Astrocyte (in vitro differentiated cells and primary cell): ENCODE measurements around the gene SMARCA4. TPM values are rescaled to one million over a fixed set of nuclear protein-coding genes. Genes with fewer than 3 reads are reported as not detected.
"Not testable (repeated sequence)": the region's sequence is repeated elsewhere in the genome, so short reads cannot be mapped to it uniquely, and the experiment has no call there.

Source experiments
- DNase-seq: peaks from one replicate; pipeline ENCODE4 v3.0.0-alpha.2; 2010; ENCODE audit warnings: low read depth
- FAIRE-seq: peaks from 2 replicates; lab custom pipeline; 2011; peaks lifted over from hg19 to GRCh38; lab: Jason Lieb, UNC
- H2AFZ ChIP-seq: 2 replicates; pipeline ENCODE4 v1.6.0; 2012; ENCODE audit warnings: low read depth, low read length, inconsistent platforms
- H3K27ac ChIP-seq: 2 replicates; pipeline ENCODE4 v1.5.1; 2011; ENCODE audit warnings: low read depth, low read length, inconsistent platforms
- H3K27me3 ChIP-seq: 2 replicates; pipeline ENCODE4 v1.6.0; 2011; ENCODE audit warnings: low read length, inconsistent platforms; ENCODE audit not compliant: insufficient read depth
- H3K36me3 ChIP-seq: 2 replicates; pipeline ENCODE4 v1.5.1; 2011; ENCODE audit warnings: low read length, inconsistent platforms; ENCODE audit not compliant: insufficient read depth
- H3K4me1 ChIP-seq: 2 replicates; pipeline ENCODE4 v1.5.1; 2011; ENCODE audit warnings: low read length, inconsistent platforms; ENCODE audit not compliant: insufficient read depth
- H3K4me2 ChIP-seq: 2 replicates; pipeline ENCODE4 v1.6.0; 2012; ENCODE audit warnings: low read length, inconsistent platforms
- H3K4me3 ChIP-seq: 2 replicates; pipeline ENCODE4 v1.5.1; 2011; ENCODE audit warnings: low read depth, mild to moderate bottlenecking, low read length, inconsistent platforms; ENCODE audit not compliant: insufficient read depth
- H3K79me2 ChIP-seq: 2 replicates; pipeline ENCODE4 v1.6.0; 2012; ENCODE audit warnings: mild to moderate bottlenecking, low read length, inconsistent platforms; ENCODE audit not compliant: insufficient read depth
- H3K9ac ChIP-seq: 2 replicates; pipeline ENCODE4 v1.6.0; 2012; ENCODE audit warnings: mild to moderate bottlenecking, low read length, inconsistent platforms
- H3K9me3 ChIP-seq: 2 replicates; pipeline ENCODE4 v1.5.1; 2012; ENCODE audit warnings: low read depth, mild to moderate bottlenecking, low read length, inconsistent platforms; ENCODE audit not compliant: insufficient read depth
- H4K20me1 ChIP-seq: 2 replicates; pipeline ENCODE4 v1.6.0; 2012; ENCODE audit warnings: low read length, inconsistent platforms; ENCODE audit not compliant: insufficient read depth
- H3K27ac Mint-ChIP-seq: one replicate; pipeline ENCODE4 v1.8.0; 2021; ENCODE audit warnings: mild to moderate bottlenecking, mixed read lengths; ENCODE audit not compliant: unreplicated experiment
- H3K27me3 Mint-ChIP-seq: one replicate; pipeline ENCODE4 v1.8.0; 2021; ENCODE audit warnings: low read depth, mixed read lengths; ENCODE audit not compliant: unreplicated experiment
- H3K36me3 Mint-ChIP-seq: one replicate; pipeline ENCODE4 v1.8.0; 2021; ENCODE audit warnings: low read depth, mixed read lengths; ENCODE audit not compliant: unreplicated experiment
- H3K4me1 Mint-ChIP-seq: one replicate; pipeline ENCODE4 v1.8.0; 2021; ENCODE audit warnings: low read depth, mixed read lengths; ENCODE audit not compliant: unreplicated experiment
- H3K4me3 Mint-ChIP-seq: one replicate; pipeline ENCODE4 v1.8.0; 2021; ENCODE audit warnings: mild to moderate bottlenecking, moderate library complexity, mixed read lengths; ENCODE audit not compliant: unreplicated experiment
- H3K9me3 Mint-ChIP-seq: one replicate; pipeline ENCODE4 v1.8.0; 2021; ENCODE audit warnings: mild to moderate bottlenecking, mixed read lengths; ENCODE audit not compliant: unreplicated experiment
- EZH2 ChIP-seq: IDR thresholded peaks from 2 replicates; pipeline ENCODE4 v1.6.1; 2012; ENCODE audit warnings: mild to moderate bottlenecking, low read length, inconsistent platforms; ENCODE audit not compliant: insufficient read depth
- total RNA-seq: library from RNA; stranded (reverse); gene quantifications from 2 replicates; pipeline ENCODE4 v1.2.1, GENCODE V29; 2021
- TF ChIP-seq, protein P1 (sequence below): IDR thresholded peaks from 2 replicates; pipeline ENCODE4 v1.5.1; 2011; ENCODE audit warnings: low read depth, mild to moderate bottlenecking, inconsistent platforms, low read length, moderate library complexity; ENCODE audit not compliant: insufficient read depth

Gene SMARCA4
- total RNA-seq, 1 donor from 2014 or later, result 159 TPM

DNA sequence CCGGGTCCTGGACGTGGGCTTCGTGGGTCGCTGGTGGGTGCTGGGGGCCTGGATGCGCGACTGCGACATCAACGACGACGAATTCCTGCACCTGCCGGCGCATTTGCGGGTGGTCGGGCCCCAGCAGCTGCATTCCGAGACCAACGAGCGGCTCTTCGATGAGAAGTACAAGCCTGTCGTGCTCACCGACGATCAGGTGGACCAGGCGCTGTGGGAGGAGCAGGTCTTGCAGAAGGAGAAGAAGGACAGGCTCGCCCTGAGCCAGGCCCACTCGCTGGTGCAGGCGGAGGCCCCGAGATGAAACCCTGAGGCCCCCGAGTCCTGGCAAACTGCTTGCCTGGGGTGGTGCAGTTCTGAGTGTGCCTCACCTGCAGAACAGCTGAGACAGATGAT is 31.4 kb upstream of the SMARCA4 start:
- DNase-seq (no peak), FAIRE-seq (no peak)
- H3K27ac ChIP-seq, result no peak overlapping the region

DNA sequence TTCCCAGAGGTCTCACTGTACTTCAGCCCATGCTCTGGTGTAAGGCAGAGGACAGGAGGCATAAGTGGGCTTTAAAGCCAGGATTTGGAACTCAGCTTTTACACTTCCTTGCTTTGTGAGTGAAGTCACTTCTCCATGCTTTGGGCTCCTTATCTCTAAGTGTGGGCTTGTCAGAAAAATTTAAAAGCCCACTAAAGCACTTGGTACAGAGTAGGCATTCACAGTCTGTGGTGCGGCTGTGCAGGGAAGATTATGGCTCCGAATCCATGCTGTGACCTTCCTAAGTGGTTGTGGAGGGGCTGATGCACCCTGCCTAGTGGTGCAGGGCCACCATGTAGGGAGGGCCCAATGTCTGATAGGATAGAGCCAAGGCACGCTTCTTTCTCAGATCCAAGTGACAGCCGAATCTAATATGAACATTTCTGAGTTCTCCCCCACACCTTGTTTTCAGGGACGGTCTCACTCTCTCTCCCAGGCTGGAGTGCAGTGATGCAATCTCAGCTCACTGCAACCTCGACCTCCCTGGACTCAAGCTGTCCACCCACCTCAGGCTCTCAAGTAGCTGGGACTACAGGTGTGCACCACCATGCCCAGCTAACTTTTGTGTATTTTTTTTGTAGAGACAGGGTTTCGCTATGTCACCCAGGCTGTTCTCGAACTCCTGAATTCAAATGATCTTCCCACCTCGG is 25.3 kb upstream of the SMARCA4 start:
- TF ChIP-seq EZH2, result no peak
- TF ChIP-seq, protein P1, sequence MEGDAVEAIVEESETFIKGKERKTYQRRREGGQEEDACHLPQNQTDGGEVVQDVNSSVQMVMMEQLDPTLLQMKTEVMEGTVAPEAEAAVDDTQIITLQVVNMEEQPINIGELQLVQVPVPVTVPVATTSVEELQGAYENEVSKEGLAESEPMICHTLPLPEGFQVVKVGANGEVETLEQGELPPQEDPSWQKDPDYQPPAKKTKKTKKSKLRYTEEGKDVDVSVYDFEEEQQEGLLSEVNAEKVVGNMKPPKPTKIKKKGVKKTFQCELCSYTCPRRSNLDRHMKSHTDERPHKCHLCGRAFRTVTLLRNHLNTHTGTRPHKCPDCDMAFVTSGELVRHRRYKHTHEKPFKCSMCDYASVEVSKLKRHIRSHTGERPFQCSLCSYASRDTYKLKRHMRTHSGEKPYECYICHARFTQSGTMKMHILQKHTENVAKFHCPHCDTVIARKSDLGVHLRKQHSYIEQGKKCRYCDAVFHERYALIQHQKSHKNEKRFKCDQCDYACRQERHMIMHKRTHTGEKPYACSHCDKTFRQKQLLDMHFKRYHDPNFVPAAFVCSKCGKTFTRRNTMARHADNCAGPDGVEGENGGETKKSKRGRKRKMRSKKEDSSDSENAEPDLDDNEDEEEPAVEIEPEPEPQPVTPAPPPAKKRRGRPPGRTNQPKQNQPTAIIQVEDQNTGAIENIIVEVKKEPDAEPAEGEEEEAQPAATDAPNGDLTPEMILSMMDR, result no peak
- Histone ChIP-seq H3K4me1 (peaks cover 5% of the 10 kb centered on the region), H4K20me1 (peaks cover 19% of the 10 kb centered on the region), H3K9ac (no peak overlapping the region), H3K4me3 (no peak overlapping the region), H3K36me3 (peaks cover 4% of the 10 kb centered on the region), H3K9me3 (no peaks in the 10 kb centered on the region), H3K79me2 (peaks cover 19% of the 10 kb centered on the region), H3K4me2 (no peak overlapping the region), H3K27ac (no peak overlapping the region), H2AFZ (no peak overlapping the region), H3K27me3 (no peaks in the 10 kb centered on the region)
- peak overlapping the region; percentile 62 for H3K4me3 Mint-ChIP-seq
- no peak for DNase-seq
- H3K9me3 Mint-ChIP-seq, result no peaks in the 10 kb centered on the region
- H3K4me1 Mint-ChIP-seq, result no peaks in the 10 kb centered on the region
- no peaks in the 10 kb centered on the region for H3K36me3 Mint-ChIP-seq
- no peak for FAIRE-seq
- H3K27me3 Mint-ChIP-seq, result no peaks in the 10 kb centered on the region
- H3K27ac Mint-ChIP-seq, result peak overlapping the region; percentile 78

More for the DNA sequence above, 31.4 kb upstream of the SMARCA4 start:
- H3K79me2 ChIP-seq, result peaks cover 56% of the 10 kb centered on the region
- peaks cover 17% of the 10 kb centered on the region for H3K4me1 ChIP-seq
- peak overlapping the region; percentile 58 for H2AFZ ChIP-seq
- Mint-ChIP-seq H3K27me3 (no peaks in the 10 kb centered on the region), H3K4me3 (peak overlapping the region; percentile 87), H3K4me1 (peaks cover 8% of the 10 kb centered on the region), H3K27ac (no peak overlapping the region), H3K9me3 (no peaks in the 10 kb centered on the region), H3K36me3 (peaks cover 2% of the 10 kb centered on the region)
- TF ChIP-seq, protein P1, result no peak
- no peak for TF ChIP-seq EZH2
- peaks cover 28% of the 10 kb centered on the region for H4K20me1 ChIP-seq
- H3K9ac ChIP-seq, result peak overlapping the region; percentile 90
- peak overlapping the region; percentile 71 for H3K4me3 ChIP-seq
- peaks cover 6% of the 10 kb centered on the region for H3K36me3 ChIP-seq
- H3K27me3 ChIP-seq, result no peaks in the 10 kb centered on the region
- H3K9me3 ChIP-seq, result no peaks in the 10 kb centered on the region
- H3K4me2 ChIP-seq, result peak overlapping the region; percentile 93

GRCh38 chr19:10936661-10937084 is 24.2 kb upstream of the SMARCA4 start:
- Mint-ChIP-seq H3K4me3 (no peak overlapping the region), H3K4me1 (no peaks in the 10 kb centered on the region), H3K27me3 (no peaks in the 10 kb centered on the region), H3K36me3 (no peaks in the 10 kb centered on the region), H3K27ac (no peak overlapping the region), H3K9me3 (no peaks in the 10 kb centered on the region)
- FAIRE-seq (no peak), DNase-seq (peak; percentile 66)
- Histone ChIP-seq H3K36me3 (no peaks in the 10 kb centered on the region), H3K27me3 (no peaks in the 10 kb centered on the region), H2AFZ (peak overlapping the region; percentile 72), H3K79me2 (peaks cover 14% of the 10 kb centered on the region), H3K4me1 (peaks cover 5% of the 10 kb centered on the region), H3K9me3 (no peaks in the 10 kb centered on the region), H3K27ac (no peak overlapping the region), H3K4me3 (no peak overlapping the region), H4K20me1 (peaks cover 14% of the 10 kb centered on the region), H3K9ac (peak overlapping the region; percentile 15), H3K4me2 (peak overlapping the region; percentile 70)
- TF ChIP-seq, protein P1, result peak; percentile 55
- no peak for TF ChIP-seq EZH2

GRCh38 chr19:10941649-10942048 is 19.2 kb upstream of the SMARCA4 start:
- H3K9me3 ChIP-seq, DNase-seq, H3K9ac ChIP-seq, H3K27ac ChIP-seq, H3K36me3 ChIP-seq, H3K4me3 Mint-ChIP-seq, H2AFZ ChIP-seq, H4K20me1 ChIP-seq, H3K36me3 Mint-ChIP-seq, H3K4me1 Mint-ChIP-seq, H3K27me3 ChIP-seq, H3K9me3 Mint-ChIP-seq, H3K27ac Mint-ChIP-seq, H3K4me1 ChIP-seq, H3K4me2 ChIP-seq, H3K79me2 ChIP-seq, H3K4me3 ChIP-seq, FAIRE-seq, H3K27me3 Mint-ChIP-seq: not testable (repeated sequence)
